Fibroblast of villous mesenchyme (primary cell): ENCODE data around the gene RPTN. TPM values are rescaled to one million over a fixed set of nuclear protein-coding genes. Genes with fewer than 3 reads are reported as not detected.

Experiments
- DNase-seq: peaks from one replicate; pipeline ENCODE4 v3.0.0-alpha.2; 2010; ENCODE audit warnings: low read depth
- H3K4me3 ChIP-seq: 2 replicates; pipeline ENCODE4 v1.5.1; 2011; ENCODE audit warnings: low read depth, mild to moderate bottlenecking, low read length
- CTCF ChIP-seq: IDR thresholded peaks from 2 replicates; pipeline ENCODE4 v1.5.1; 2012; ENCODE audit warnings: low read depth, mild to moderate bottlenecking, low read length; ENCODE audit not compliant: insufficient read depth
- total RNA-seq: library from RNA; depleted of rRNA; stranded (reverse); fragments of >200 nt; gene quantifications from 2 replicates; pipeline ENCODE4 v1.2.3, GENCODE V29; 2012

RPTN gene
- total RNA-seq, 1 donor = not detected

- peak overlapping the region; percentile 2 for H3K4me3 ChIP-seq
- no peak for DNase-seq
- no peak for TF ChIP-seq CTCF
Measured at GRCh38 chr1:152112101-152112884, 46.7 kb downstream of the RPTN start.

- peak; percentile 9 for DNase-seq
- TF ChIP-seq CTCF = no peak
Measured at GRCh38 chr1:152111515-152111968, 47.5 kb downstream of the RPTN start.

GRCh38 chr1:152110860-152111514, 48.0 kb downstream of the RPTN start:
- no peak for TF ChIP-seq CTCF
- peak overlapping the region; percentile 51 for H3K4me3 ChIP-seq
- DNase-seq = peak; percentile 28

More at GRCh38 chr1:152111515-152111968, 47.5 kb downstream of the RPTN start:
- peak overlapping the region; percentile 51 for H3K4me3 ChIP-seq

- TF ChIP-seq CTCF = no peak
- DNase-seq = peak; percentile 29
- peak overlapping the region; percentile 51 for H3K4me3 ChIP-seq
Measured at GRCh38 chr1:152110365-152110859, 48.6 kb downstream of the RPTN start.

GRCh38 chr1:152109998-152110294, 49.1 kb downstream of the RPTN start:
- DNase-seq = no peak

More at GRCh38 chr1:152109998-152110294, 49.1 kb downstream of the RPTN start:
- peak overlapping the region; percentile 51 for H3K4me3 ChIP-seq
- no peak for TF ChIP-seq CTCF
